Natural killer cell treated with Interleukin-12 subunit alpha and Interleukin-12 subunit beta and Interleukin-15 and Interleukin-18, amount 100 ng/mL, for 72 hours (primary cell): ENCODE measurements around the gene KIRREL2. TPM values are rescaled to one million over a fixed set of nuclear protein-coding genes. Genes with fewer than 3 reads are reported as not detected.
"Not testable (repeated sequence)": the region's sequence is repeated elsewhere in the genome, so short reads cannot be mapped to it uniquely, and the experiment has no call there.

Experiments
- ATAC-seq, 2 donors: fragments of 150-1000 bp; cut with Tn5 transposase in 1 of 2; sonication (Bioruptor Pico), chemical (Tn5 transposase) in 1 of 2; 2 replicates each; pipeline ENCODE4 v1.10.0; 2021
- DNase-seq: peaks from one replicate; pipeline ENCODE4 v3.0.0; 2022; ENCODE audit warnings: low spot score
- H3K27ac Mint-ChIP-seq, 2 donors: 1 replicate in 1 of 2; 2 replicates in 1 of 2; pipeline ENCODE4 v1.8.0; 2022; ENCODE audit warnings: mixed read lengths in 2 of 2, mild to moderate bottlenecking in 1 of 2, moderate library complexity in 1 of 2
- H3K27me3 Mint-ChIP-seq, 2 donors: 1 replicate in 1 of 2; 2 replicates in 1 of 2; pipeline ENCODE4 v1.8.0; 2022; ENCODE audit warnings: mixed read lengths in 2 of 2
- H3K36me3 Mint-ChIP-seq: one replicate; pipeline ENCODE4 v1.8.0; 2022; ENCODE audit warnings: mixed read lengths
- H3K4me1 Mint-ChIP-seq, 2 donors: 1 replicate in 1 of 2; 2 replicates in 1 of 2; pipeline ENCODE4 v1.8.0; 2022; ENCODE audit warnings: low read depth in 2 of 2, mixed read lengths in 2 of 2, mild to moderate bottlenecking in 1 of 2
- H3K4me3 Mint-ChIP-seq: one replicate; pipeline ENCODE4 v1.8.0; 2022; ENCODE audit warnings: mixed read lengths
- H3K9me3 Mint-ChIP-seq: 2 replicates; pipeline ENCODE4 v1.8.0; 2022; ENCODE audit warnings: mixed read lengths
- total RNA-seq, 2 donors: library from RNA; stranded (reverse); gene quantifications; one replicate each; pipeline ENCODE4 v1.2.3, GENCODE V29; 2022

Gene KIRREL2
- total RNA-seq, 2 donors from 2014 or later, result 1.3 to 2.2 TPM

DNA sequence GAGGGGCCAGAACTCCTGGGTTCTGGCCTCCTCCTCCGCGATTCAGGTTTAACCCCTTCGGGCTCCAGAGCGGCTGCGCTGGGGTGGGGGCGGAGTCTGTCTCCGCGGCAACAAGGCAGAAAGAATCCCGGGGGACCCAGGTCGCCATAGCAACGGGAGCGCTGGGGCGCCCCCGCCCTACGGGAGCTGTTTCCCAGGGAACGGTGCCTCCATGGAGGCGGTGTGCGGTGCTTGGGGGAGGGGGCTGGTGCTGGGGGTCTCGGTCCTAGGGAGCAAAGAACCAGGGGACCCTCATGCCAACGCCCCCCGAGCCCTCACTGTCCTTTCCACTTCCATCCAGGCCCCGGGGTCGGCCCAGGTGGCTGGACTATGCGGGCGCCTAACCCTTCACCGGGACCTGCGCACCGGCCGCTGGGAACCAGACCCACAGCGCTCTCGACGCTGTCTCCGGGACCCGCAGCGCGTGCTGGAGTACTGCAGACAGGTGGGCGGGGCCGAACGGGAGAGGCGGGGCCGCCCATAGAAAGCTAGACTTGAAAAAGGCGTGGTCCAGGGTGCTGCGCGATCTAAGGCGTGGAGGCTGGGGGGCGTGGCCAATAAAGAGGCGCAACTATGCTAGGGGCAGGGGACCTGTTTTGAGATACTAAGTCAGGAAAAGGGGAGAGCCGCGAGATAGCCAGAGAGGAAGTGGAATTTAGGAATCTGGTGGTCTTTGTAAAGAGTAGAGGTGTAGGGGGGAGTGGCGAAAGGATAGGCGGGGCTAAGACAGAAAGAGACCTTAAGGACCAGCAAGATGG lies 12.8 kb downstream of the KIRREL2 start:
- H3K4me1 Mint-ChIP-seq, result peaks cover 14 to 18% of the 10 kb centered on the region in 2 donors
- peak overlapping the region; percentile 76 for H3K4me3 Mint-ChIP-seq
- peaks cover 6% of the 10 kb centered on the region for H3K9me3 Mint-ChIP-seq
- H3K27ac Mint-ChIP-seq, result no peak overlapping the region
- ATAC-seq (peak; percentile 80 to 85), DNase-seq (peak; percentile 85)
- H3K27me3 Mint-ChIP-seq, result peaks cover 37 to 44% of the 10 kb centered on the region in 2 donors
- no peaks in the 10 kb centered on the region for H3K36me3 Mint-ChIP-seq

DNA sequence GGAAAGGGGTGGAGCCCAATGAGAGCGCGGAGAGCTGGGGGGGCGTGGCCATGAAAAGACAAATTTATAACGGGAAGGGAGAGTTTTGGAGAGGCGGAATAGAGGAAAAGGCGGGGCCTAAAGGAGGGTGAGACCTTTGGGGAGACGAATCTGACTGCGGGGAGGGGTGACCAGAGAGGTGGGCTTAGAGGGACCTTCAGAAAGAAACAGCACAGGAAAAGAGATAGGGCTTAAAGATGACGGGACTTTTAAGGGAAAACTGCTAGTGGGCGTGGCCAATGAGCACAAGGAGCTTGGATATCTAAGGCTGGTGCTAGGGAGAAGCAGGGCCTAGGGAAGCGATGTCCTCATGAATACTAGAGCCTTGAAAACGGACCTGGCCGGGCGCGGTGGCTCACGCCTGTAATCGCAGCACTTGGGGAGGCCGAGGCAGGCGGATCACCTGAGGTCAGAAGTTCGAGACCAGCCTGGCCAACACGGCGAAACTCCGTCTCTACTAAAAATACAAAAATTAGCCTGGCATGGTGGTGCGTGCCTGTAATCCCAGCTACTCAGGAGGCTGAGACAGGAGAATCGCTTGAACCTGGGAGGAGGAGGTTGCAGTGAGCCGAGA lies 13.5 kb downstream of the KIRREL2 start:
- H3K9me3 Mint-ChIP-seq, H3K27ac Mint-ChIP-seq, H3K36me3 Mint-ChIP-seq, DNase-seq: not testable (repeated sequence)
- peak overlapping the region; percentile 76 for H3K4me3 Mint-ChIP-seq
- peak in 1 of 2 donors; percentile 64 for ATAC-seq
- peaks cover 14 to 16% of the 10 kb centered on the region in 2 donors for H3K4me1 Mint-ChIP-seq
- H3K27me3 Mint-ChIP-seq, result peaks cover 32 to 37% of the 10 kb centered on the region in 2 donors

GRCh38 chr19:35870798-35871197 lies 14.1 kb downstream of the KIRREL2 start:
- ATAC-seq (no peak), DNase-seq (no peak)
- Mint-ChIP-seq H3K36me3 (no peaks in the 10 kb centered on the region), H3K9me3 (peaks cover 6% of the 10 kb centered on the region), H3K27ac (no peak overlapping the region), H3K4me3 (no peak overlapping the region), H3K4me1 (peaks cover 14 to 16% of the 10 kb centered on the region in 2 donors), H3K27me3 (peaks cover 27 to 32% of the 10 kb centered on the region in 2 donors)

GRCh38 chr19:35871611-35872010 lies 14.9 kb downstream of the KIRREL2 start:
- Mint-ChIP-seq H3K36me3 (no peaks in the 10 kb centered on the region), H3K4me1 (peaks cover 14 to 16% of the 10 kb centered on the region in 2 donors), H3K27me3 (peaks cover 23 to 24% of the 10 kb centered on the region in 2 donors), H3K27ac (no peak overlapping the region), H3K9me3 (peaks cover 6% of the 10 kb centered on the region), H3K4me3 (no peak overlapping the region)
- DNase-seq, result no peak
- ATAC-seq, result no peak

DNA sequence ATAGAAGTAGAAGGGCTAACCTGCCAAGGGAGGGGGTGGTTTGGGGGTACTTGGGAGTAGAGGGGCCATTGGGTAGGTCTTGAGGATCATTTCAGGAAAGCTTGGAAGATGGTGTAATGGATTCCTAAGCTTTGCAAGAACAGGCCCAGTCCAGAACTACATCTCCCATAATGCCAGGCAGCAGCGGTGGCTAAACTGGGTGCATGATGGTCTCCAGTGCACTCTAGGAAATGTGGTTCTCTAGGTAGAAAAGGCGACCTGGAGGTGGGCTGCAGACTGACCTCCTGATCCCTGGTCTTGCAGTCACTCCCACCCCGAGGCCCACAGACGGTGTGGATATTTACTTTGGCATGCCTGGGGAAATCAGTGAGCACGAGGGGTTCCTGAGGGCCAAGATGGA lies 15.5 kb downstream of the KIRREL2 start:
- Mint-ChIP-seq H3K27ac (no peak overlapping the region), H3K4me1 (peaks cover 14 to 16% of the 10 kb centered on the region in 2 donors), H3K9me3 (peaks cover 6% of the 10 kb centered on the region), H3K36me3 (no peaks in the 10 kb centered on the region), H3K4me3 (no peak overlapping the region), H3K27me3 (peaks cover 22% of the 10 kb centered on the region in 2 donors)
- ATAC-seq, result no peak
- no peak for DNase-seq

DNA sequence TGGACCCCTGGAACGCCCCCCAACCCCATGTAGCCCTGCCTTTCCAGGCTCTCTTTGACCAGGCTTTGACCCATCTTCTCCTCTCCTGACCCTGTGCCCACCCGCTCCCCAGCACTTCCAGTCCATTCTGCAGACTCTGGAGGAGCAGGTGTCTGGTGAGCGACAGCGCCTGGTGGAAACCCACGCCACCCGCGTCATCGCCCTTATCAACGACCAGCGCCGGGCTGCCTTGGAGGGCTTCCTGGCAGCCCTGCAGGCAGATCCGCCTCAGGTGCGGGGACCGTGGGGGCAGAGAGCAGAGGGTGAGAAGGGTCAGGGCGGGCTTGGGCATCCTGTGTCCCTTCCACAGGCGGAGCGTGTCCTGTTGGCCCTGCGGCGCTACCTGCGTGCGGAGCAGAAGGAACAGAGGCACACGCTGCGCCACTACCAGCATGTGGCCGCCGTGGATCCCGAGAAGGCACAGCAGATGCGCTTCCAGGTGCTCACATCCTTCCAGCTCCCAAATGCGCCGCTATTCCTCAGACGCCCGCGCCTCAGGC lies 17.8 kb downstream of the KIRREL2 start:
- H3K27ac Mint-ChIP-seq, result no peak overlapping the region

DNA sequence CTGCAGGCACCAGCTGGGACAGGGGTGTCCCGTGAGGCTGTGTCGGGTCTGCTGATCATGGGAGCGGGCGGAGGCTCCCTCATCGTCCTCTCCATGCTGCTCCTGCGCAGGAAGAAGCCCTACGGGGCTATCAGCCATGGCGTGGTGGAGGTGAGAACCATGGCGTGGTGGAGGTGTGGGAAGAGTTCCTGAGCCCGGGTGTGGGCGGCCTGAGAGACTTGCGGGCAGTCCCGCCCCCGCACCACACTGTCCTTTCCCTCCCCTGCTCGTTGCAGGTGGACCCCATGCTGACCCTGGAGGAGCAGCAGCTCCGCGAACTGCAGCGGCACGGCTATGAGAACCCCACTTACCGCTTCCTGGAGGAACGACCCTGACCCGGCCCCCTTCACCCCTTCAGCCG lies 22.4 kb downstream of the KIRREL2 start:
- H3K27ac Mint-ChIP-seq, result no peak overlapping the region
- no peak for ATAC-seq

More for the DNA sequence above, 17.8 kb downstream of the KIRREL2 start:
- H3K4me3 Mint-ChIP-seq, result no peak overlapping the region
- H3K36me3 Mint-ChIP-seq, result no peaks in the 10 kb centered on the region
- peaks cover 21 to 24% of the 10 kb centered on the region in 2 donors for H3K27me3 Mint-ChIP-seq
- H3K9me3 Mint-ChIP-seq, result peaks cover 6% of the 10 kb centered on the region
- DNase-seq (no peak), ATAC-seq (no peak)
- peaks cover 8 to 10% of the 10 kb centered on the region in 2 donors for H3K4me1 Mint-ChIP-seq

DNA sequence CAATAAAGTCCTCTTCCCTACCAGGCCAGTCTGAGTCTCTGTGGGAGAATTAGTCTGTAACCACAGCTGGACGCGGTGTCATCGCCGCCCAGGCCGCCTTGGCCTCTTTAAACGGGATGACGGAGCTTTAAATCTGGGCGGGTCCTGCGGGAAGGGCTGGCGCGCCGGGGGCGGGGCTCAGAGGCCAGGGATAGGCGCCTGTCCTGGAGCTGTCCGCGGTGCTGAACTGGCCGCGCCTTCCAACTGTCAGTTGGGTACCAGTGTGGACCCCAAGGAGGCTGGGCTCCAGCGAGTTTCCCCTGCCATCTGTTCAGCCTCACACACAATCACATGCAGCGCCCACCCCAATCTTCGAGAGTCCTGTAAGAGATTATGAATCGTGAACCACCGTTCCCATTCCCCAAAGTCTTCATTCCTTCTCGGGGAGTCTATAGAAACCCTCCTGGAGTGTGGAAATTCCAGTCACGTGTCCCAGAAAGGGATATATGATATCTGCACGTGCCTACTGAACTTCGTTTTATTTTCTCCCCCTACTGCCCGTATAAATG lies 23.1 kb downstream of the KIRREL2 start:
- H3K4me3 Mint-ChIP-seq, result no peak overlapping the region

More for the DNA sequence above, 22.4 kb downstream of the KIRREL2 start:
- peaks cover 8 to 12% of the 10 kb centered on the region in 2 donors for H3K4me1 Mint-ChIP-seq
- H3K9me3 Mint-ChIP-seq, result no peaks in the 10 kb centered on the region
- peaks cover 18% of the 10 kb centered on the region in 2 donors for H3K27me3 Mint-ChIP-seq
- no peak overlapping the region for H3K4me3 Mint-ChIP-seq
- H3K36me3 Mint-ChIP-seq, result no peaks in the 10 kb centered on the region
- DNase-seq, result no peak

DNA sequence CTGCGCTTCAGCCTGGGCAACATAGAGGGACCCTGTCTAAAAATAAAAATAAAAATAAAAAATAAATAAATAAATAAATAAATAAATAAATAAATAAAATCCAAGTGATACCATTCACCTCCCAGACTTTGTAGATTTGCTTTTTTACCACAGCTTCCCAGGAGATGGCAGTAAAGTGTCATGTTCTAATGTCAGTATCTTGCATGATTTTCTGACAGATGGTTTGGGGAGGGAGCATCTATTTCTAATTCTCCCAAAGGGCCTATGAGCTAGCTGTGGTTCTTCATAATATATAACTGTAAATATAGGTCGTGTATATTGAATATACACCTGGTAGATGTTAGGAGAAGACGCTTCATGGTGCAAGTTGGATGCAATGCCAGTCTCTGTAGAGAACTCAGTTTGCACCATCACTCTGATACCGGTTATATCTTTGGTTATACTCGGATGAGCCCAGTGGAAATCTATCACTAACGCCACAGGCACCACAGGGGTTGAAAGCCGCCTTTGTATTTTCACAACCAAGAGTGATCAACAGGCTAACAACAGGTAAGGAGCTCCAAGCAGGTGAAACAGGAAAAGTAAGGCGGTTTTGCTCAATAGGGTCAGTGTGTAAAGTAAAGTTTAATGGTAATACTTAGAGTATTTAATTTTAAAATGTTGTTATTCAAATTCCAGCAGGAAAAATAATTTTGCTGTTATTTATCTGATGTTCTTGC lies 25.6 kb downstream of the KIRREL2 start:
- ATAC-seq (peak in 1 of 2 donors; percentile 64), DNase-seq (no peak)
- Mint-ChIP-seq H3K27me3 (peaks cover 15 to 18% of the 10 kb centered on the region in 2 donors), H3K27ac (peak overlapping the region in 1 of 2 donors; percentile 11), H3K4me1 (peaks cover 8 to 17% of the 10 kb centered on the region in 2 donors), H3K36me3 (no peaks in the 10 kb centered on the region), H3K9me3 (no peaks in the 10 kb centered on the region), H3K4me3 (no peak overlapping the region)

More for the DNA sequence above, 23.1 kb downstream of the KIRREL2 start:
- ATAC-seq (peak; percentile 84 to 91), DNase-seq (peak; percentile 85)
- peaks cover 8 to 12% of the 10 kb centered on the region in 2 donors for H3K4me1 Mint-ChIP-seq
- no peak overlapping the region for H3K27ac Mint-ChIP-seq
- H3K9me3 Mint-ChIP-seq, result no peaks in the 10 kb centered on the region
- H3K36me3 Mint-ChIP-seq, result no peaks in the 10 kb centered on the region
- peaks cover 18% of the 10 kb centered on the region in 2 donors for H3K27me3 Mint-ChIP-seq

- Mint-ChIP-seq H3K9me3 (no peaks in the 10 kb centered on the region), H3K4me3 (no peak overlapping the region), H3K27me3 (peaks cover 8 to 12% of the 10 kb centered on the region in 2 donors), H3K36me3 (peaks cover 10% of the 10 kb centered on the region), H3K27ac (no peak overlapping the region), H3K4me1 (peaks cover 16 to 25% of the 10 kb centered on the region in 2 donors)
- ATAC-seq (no peak), DNase-seq (no peak)
Measured at GRCh38 chr19:35883882-35884281, 27.2 kb downstream of the KIRREL2 start.

DNA sequence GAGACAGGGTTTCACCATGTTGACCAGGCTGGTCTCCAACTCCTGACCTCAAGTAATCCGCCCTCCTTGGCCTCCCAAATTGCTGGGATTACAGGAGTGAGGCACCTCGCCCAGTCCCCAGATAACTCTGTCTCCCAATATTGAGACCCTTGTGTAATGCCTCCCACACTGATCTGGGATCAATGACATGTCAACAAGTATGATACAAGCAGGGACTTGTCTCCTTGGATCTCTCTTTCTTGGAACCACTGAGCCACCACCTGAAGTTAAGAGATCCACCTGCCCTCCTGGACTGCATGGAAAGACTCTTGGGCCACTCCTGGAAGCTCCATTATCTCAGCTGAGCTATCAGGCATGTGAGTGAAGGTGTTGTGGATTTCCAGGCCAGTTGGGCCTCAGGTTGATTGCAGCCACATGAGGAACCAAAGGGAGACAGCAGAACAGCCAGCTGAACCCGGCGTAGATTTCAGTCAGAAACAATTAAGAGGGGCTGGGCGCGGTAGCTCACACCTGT lies 28.6 kb downstream of the KIRREL2 start:
- peaks cover 16% of the 10 kb centered on the region for H3K36me3 Mint-ChIP-seq
- no peaks in the 10 kb centered on the region for H3K9me3 Mint-ChIP-seq
- peaks cover under 1 to 2% of the 10 kb centered on the region in 2 donors for H3K27me3 Mint-ChIP-seq
- H3K4me3 Mint-ChIP-seq, result no peak overlapping the region
- peak overlapping the region in 1 of 2 donors; percentile 25 for H3K27ac Mint-ChIP-seq
- peaks cover 8 to 21% of the 10 kb centered on the region in 2 donors for H3K4me1 Mint-ChIP-seq
- ATAC-seq, result no peak
- no peak for DNase-seq

- Mint-ChIP-seq H3K4me1 (peaks cover 8 to 21% of the 10 kb centered on the region in 2 donors), H3K27ac (peak overlapping the region; percentile 25 to 32), H3K9me3 (no peaks in the 10 kb centered on the region), H3K4me3 (no peak overlapping the region), H3K36me3 (peaks cover 17% of the 10 kb centered on the region), H3K27me3 (no peaks in the 10 kb centered on the region)
- DNase-seq, result no peak
- ATAC-seq, result no peak
Measured at GRCh38 chr19:35885904-35886303, 29.2 kb downstream of the KIRREL2 start.

GRCh38 chr19:35887197-35887596 lies 30.5 kb downstream of the KIRREL2 start:
- H3K9me3 Mint-ChIP-seq, result no peaks in the 10 kb centered on the region
- peaks cover 20% of the 10 kb centered on the region for H3K36me3 Mint-ChIP-seq
- no peak overlapping the region for H3K27ac Mint-ChIP-seq
- H3K27me3 Mint-ChIP-seq, result no peaks in the 10 kb centered on the region
- DNase-seq (no peak), ATAC-seq (no peak)
- peaks cover 8 to 20% of the 10 kb centered on the region in 2 donors for H3K4me1 Mint-ChIP-seq
- no peak overlapping the region for H3K4me3 Mint-ChIP-seq
